Testis (tissue), 2 donors: ENCODE measurements around the gene PSMD7.
"Not testable (repeated sequence)": the region's sequence is repeated elsewhere in the genome, so short reads cannot be mapped to it uniquely, and the experiment has no call there.

Experiments used
- CTCF ChIP-seq, 3 experiments: fragments of 450-650 bp in 2 of 3; fragments of 200-600 bp in 1 of 3; sonication (generic) in 1 of 3; IDR thresholded peaks; one replicate each; pipeline ENCODE4 v1.5.1; 2016 to 2019; ENCODE audit warnings: antibody characterized with exemption in 3 of 3, mild to moderate bottlenecking in 2 of 3, moderate library complexity in 1 of 3
- POLR2A ChIP-seq: fragments of 450-650 bp; IDR thresholded peaks from one replicate; pipeline ENCODE4 v1.6.1; 2017; ENCODE audit warnings: antibody characterized with exemption, mild to moderate bottlenecking, moderate library complexity

- TF ChIP-seq CTCF (IDR thresholded peaks at IDR 0.05); POLR2A: not testable (repeated sequence)
Measured at GRCh38 chr16:74328346-74328745, 31.7 kb downstream of the PSMD7 start.
